ENCODE measurements around the gene KIAA1217.
"Not testable (repeated sequence)": the region's sequence is repeated elsewhere in the genome, so short reads cannot be mapped to it uniquely, and the experiment has no call there.

The KIAA1217 gene

DNA sequence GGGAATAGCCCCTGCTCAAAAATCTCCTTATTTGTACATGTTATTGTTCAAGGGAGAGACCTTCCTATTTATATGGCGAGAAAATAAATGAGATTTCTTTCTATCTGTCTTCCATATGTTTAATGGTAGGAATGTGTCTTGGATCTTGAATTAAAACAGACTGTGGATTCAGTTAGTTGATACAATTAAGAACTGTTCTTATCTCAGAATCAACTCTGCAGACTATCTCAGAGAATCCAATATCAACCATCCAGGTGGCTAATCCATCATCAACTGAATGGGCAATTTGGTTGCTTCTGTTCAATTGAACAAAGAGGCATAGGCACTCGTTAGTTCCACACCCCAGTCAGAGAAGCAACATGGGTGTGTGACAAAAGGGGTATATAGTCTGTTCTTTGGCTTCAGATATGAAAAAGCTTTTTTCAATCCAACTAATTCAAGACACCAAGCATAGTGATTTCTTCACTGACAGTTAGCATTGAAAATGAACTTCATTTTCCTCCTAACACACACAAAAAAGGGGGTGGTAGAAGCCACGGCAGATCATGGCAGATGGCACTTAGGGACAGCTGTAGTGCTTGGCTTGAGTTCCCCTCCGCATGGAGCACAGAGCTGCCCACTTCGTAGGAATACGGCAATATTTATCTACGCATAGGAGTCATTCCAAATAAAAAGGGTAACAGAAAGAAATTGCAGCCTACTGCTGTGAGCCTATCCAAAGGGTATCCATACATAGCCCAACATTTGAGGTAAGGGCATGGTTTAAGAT, 135.9 kb downstream of the KIAA1217 start:
- no peak overlapping the region for H3K4me3 ChIP-seq (replicated peaks; ENCODE audit: low read depth, low read length)
- no peak for DNase-seq (ENCODE audit: extremely low read depth, low read depth)
- TF ChIP-seq, protein P1, sequence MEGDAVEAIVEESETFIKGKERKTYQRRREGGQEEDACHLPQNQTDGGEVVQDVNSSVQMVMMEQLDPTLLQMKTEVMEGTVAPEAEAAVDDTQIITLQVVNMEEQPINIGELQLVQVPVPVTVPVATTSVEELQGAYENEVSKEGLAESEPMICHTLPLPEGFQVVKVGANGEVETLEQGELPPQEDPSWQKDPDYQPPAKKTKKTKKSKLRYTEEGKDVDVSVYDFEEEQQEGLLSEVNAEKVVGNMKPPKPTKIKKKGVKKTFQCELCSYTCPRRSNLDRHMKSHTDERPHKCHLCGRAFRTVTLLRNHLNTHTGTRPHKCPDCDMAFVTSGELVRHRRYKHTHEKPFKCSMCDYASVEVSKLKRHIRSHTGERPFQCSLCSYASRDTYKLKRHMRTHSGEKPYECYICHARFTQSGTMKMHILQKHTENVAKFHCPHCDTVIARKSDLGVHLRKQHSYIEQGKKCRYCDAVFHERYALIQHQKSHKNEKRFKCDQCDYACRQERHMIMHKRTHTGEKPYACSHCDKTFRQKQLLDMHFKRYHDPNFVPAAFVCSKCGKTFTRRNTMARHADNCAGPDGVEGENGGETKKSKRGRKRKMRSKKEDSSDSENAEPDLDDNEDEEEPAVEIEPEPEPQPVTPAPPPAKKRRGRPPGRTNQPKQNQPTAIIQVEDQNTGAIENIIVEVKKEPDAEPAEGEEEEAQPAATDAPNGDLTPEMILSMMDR (IDR thresholded peaks at IDR 0.05; ENCODE audit: low read depth, low read length, missing control alignments) = no peak

DNA sequence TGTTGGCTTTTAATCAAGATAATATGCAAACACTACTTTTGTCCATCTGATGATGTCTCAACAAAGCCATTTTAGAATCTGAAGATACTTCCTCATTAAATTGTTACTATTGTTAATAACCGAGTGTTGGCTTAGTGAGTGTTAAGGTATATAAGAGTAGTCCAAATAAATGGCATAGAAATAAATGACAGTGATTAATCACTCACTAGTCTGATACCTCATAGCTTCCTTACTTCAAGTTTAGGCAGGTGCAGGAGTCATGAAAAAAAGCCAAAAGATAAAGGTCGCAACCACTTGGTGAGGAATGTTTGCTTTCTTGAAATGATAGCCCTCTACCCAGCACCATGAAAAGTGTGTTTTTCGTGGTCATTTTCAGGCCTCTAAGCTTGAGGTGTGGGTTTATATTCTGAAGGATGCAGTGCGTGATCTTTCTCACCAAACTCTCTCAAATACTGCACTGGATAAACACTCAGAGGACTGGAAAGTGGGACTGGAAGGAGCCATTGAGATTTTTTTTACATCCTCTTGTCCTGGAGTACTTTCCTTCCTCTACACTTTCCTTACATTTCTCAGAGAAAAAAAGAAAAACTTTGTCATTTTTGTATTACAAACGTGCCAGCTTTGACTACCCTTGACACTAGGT, 138.1 kb downstream of the KIAA1217 start:
- no peak for DNase-seq (ENCODE audit: extremely low read depth, low read depth)
- TF ChIP-seq, protein P1 (IDR thresholded peaks at IDR 0.05; ENCODE audit: low read depth, low read length, missing control alignments) = no peak

DNA sequence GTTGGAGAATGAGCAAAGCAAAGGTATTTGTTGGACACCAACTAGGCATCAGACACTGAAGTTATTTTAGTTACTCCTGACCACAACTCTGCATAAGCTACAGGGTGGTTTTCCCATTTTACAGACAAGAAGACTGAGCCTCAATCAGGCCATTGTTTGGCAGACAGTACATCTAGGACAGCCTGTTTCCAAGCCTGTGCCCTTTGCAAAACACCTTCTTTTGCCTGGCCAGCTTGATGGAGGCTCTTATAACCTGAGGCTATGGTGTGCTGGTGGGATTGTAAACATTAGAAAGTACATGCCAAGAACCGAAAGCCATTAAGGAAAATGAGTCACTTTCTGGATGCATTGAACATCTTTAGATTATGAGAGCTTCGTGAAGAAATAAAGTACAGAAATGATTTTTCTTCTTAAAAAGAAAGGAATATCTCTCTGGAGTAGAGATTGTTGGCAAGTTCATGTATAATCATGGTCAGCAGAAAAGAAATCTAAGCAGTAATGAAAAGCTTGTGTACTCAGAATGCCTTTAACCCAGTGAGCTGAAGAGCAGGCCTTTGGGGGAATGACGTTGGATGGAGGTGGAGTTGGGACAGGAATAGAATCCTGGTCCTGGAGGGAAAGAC, 140.6 kb downstream of the KIAA1217 start:
- TF ChIP-seq, protein P1 (IDR thresholded peaks at IDR 0.05; ENCODE audit: low read depth, low read length, missing control alignments) = no peak
- peak; percentile 67 for DNase-seq (ENCODE audit: extremely low read depth, low read depth)
- peak overlapping the region; percentile 19; the same call in 1 of the 2 replicates for H3K4me3 ChIP-seq (replicated peaks; ENCODE audit: low read depth, low read length)

More for the DNA sequence above, 138.1 kb downstream of the KIAA1217 start:
- H3K4me3 ChIP-seq (replicated peaks; ENCODE audit: low read depth, low read length) = no peak overlapping the region

DNA sequence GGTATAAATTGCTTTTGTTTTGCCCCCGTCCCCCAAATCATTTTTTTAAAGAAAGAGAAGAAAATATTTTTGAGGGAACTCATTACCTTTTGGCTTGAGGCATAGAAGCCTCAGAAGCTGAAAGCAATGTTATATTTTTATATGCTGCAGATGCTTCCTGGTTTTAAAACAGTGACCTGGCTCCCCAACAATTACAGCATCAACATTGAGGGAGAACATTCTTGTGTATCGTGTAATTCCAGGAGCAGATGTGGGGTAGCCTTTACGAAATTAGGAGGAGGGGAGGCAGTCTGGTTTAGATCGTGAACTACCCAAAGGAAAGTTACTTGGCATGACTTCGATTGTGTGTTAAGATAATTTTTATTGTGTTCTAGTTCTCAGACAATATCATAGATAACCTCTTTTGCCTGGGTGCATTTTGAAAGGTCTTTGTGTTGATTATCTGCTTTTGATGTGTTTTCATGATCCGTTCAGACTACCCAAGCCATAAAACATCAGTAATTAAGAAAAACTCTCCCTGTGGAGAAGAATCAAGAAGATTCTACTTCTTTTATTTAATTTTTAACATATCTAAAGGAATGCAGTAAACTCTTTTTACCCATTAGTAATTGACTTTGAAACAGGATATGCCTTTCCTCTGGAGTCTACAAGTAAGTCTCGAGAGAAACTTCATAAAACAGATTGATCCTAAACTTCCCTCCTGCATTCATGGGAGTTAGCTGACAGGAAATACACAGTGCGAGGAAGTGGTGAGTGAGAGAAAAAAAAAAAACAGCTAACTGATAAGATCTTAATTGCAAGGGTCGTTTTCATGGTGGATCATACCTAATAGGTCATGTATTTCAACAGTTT, 141.4 kb downstream of the KIAA1217 start:
- DNase-seq (ENCODE audit: extremely low read depth, low read depth) = peak; percentile 53
- TF ChIP-seq, protein P1 (IDR thresholded peaks at IDR 0.05; ENCODE audit: low read depth, low read length, missing control alignments) = no peak
- peak overlapping the region; percentile 19 for H3K4me3 ChIP-seq (replicated peaks; ENCODE audit: low read depth, low read length)

DNA sequence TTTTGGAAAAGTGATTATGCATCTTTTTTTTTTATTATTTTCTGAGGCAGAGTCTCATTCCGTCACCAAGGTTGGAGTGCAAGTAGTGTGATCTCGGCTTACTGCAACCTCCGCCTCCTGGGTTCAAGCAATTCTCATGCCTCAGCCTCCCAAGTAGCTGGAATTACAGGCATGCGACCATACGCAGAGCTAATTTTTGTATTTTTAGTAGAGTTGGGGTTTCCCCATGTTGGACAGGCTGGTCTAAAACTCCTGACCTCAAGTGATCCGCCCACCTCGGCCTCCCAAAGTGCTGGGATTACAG, 141.9 kb downstream of the KIAA1217 start:
- not testable (repeated sequence) for H3K4me3 ChIP-seq (replicated peaks; ENCODE audit: low read depth, low read length); DNase-seq (ENCODE audit: extremely low read depth, low read depth)

DNA sequence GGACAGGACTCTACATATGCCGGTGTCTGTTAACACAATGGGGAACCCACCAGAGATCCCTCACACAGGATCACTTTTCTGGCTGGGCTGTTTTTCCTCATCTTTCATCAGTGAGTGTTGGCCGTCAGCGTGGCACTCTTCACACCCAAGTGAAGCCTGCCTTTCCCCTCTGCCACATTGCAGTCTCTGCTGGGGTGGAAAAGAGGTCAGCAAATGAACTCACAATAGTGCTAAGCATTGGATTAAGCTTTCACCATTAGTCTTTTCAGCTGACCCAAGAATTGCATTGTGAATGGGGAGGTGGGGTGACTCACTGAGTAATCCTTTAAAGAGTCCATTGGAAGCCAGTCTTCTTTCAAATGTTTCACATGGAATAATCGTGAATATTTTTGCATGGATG, 143.0 kb downstream of the KIAA1217 start:
- TF ChIP-seq, protein P1 (IDR thresholded peaks at IDR 0.05; ENCODE audit: low read depth, low read length, missing control alignments) = no peak
- no peak for DNase-seq (ENCODE audit: extremely low read depth, low read depth)
- no peak overlapping the region for H3K4me3 ChIP-seq (replicated peaks; ENCODE audit: low read depth, low read length)

Measured in HFF-Myc (cell line).